ENCODE data around the gene GCSH.
A peak's percentile ranks its signal among the peaks of the same experiment; 100 is the strongest.
"Not testable (repeated sequence)": the region's sequence is repeated elsewhere in the genome, so short reads cannot be mapped to it uniquely, and the experiment has no call there.

The GCSH gene

DNA sequence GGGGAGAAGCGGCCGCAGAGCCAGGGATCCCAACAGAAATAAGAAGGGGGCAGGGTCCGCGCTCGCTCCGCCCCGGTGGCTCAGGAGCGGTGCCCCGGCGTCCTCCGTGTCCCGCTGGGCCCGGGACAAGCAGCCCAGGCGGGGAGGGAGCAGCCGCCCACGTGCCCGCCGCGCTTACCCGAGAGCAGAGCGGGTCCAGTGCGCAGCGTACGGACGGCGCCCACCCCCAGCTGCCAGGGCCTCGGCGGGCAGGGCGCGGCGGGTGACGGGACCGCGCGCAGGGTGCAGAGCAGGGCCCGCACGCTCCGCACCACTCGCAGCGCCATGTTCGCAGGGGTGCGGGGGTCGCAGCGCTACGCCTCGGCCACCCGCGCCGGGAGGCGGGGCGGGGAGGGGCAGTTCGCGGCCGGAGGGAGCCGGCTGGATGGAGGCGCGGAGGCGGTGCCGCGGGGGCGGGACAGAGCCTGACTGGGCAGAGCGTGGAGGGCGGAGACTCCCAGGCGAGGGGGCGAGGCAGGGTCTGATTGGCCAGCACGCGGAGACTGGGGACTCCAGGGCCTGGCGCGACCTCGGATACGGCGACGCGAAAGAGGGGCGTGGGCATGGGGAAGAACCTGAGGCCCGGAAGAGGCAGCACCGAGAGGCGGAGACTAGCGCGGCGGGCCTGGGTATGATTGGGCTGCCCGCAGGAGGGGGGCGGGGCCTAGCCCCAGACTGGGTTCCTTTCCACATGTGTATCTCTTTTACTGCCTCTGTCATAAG, at the start of gene GCSH:
Gene GCSH, minus strand, starts transcription at position 443 of the 762 bp plus-strand sequence. Its CDS starts 117 bp downstream, at position 326.
- peak; percentile 94 for DNase-seq (ENCODE audit: low read depth)

DNA sequence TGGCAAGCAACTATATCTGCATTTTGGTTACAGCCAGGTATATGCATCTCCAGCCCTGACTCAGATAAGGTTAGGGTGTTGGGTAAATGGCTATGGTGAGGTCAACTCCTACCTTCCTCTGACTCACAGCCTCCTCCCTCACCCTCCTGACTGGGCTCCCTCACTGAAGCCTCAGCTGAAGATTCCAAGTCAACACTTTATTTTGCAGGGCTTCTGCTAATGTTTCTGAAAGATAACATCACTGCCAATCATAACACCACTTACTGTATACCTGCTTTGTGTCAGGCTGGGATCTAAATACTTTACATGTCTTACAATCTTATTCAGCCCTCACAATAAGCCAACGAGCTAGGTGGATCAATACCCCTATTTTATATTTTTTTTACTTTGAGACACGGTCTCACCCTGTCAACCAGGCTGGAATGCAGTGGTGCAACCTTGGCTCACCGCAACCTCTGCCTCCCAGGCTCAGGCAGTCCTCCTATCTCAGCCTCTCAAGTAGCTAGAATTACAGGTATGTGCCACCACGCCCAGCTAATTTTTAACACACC, 47.8 kb upstream of the GCSH start:
- DNase-seq (ENCODE audit: low read depth) = no peak

DNA sequence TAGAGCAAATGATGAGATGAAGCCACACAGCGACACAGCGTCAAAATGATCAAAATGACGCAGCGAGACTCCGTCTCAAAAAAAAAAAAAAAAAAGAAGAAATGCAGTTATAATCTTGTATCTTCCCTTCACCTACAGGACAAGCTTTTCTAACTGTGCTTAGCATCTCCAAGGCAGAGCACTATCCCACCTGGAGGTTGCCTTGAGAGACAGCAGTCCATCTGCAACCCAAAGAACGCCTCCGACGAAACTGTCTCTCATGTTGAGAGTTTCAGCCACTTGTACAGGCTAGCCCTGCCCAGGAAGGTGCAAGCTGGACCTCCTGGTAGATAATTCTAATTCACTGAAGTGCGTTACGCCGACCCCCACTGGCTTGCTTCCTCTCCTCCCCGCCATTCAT, 46.7 kb upstream of the GCSH start:
- no peak for DNase-seq (ENCODE audit: low read depth)

DNA sequence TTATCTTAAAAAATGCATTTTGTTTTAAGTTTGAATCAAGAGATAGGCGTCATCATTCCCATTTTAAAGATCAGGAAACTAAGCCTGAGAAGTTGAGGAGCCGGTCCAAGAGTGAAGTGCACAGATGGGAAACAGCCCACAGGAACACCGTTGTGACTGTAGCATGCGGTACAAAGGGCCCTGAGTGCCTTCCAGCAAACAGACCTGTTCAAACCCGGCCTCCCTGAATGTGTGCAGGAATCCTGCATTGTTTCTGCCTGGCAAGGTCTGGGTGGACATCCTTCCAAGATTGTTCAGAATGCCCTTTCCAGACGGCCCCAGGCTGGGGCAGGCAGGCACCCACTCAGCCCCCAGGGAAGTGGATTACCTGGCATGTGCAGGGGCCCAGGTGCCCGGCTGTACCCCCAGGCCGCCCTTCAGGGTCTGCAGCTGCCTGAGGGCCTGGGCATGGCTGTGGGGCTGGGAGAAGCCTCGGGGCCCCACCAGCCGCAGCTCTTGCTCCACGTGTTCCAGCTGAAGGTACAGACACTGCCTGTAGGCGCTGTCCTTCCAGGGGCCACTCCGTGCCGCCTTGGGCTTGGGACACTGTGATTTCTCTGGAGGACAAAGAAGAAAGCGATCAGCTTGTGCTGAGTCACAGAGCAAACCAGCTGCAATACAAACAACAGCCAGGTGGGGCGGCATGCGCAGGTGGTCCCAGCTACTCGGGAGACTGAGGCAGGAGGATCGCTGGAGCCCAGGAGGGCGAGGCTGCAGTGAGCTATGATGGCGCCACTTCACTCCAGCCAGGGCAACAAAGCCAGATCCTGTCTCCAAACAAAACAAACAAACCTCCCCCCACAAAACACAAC, 45.0 kb upstream of the GCSH start:
- no peak for DNase-seq (ENCODE audit: low read depth)

DNA sequence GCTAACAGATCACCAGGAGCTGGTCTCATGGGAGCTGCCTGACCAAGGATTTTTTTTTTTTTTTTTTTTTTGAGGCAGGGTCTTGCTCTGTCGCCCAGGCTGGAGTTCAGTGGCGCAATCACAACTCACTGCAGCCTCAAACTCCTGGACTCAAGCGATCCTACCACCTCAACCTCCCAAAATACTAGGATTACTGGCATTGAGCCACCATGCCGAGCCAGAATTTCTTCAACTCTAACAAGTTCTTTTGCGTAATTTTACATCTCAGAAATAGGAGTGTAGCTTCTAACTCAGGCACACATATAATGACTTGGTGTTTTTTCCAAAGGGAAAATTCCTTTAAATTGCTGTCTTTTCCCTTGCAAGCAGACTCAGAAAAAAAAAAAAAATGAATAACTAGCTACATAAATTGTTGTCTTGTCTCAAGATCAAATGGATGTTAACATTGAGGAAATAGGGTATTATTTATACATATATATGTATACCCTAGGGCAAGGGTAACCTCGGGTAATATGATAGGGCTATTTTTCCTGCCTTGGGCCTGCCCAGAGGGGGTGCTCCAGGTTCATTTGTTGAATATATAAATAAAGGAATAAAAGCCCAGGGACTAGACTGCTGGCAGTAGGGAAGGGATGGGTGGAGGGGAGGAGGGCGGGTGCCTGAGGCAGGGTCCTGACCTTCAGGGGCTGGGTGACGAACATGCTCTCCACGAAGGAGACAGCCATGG, 42.8 kb upstream of the GCSH start:
- DNase-seq (ENCODE audit: low read depth) = no peak

DNA sequence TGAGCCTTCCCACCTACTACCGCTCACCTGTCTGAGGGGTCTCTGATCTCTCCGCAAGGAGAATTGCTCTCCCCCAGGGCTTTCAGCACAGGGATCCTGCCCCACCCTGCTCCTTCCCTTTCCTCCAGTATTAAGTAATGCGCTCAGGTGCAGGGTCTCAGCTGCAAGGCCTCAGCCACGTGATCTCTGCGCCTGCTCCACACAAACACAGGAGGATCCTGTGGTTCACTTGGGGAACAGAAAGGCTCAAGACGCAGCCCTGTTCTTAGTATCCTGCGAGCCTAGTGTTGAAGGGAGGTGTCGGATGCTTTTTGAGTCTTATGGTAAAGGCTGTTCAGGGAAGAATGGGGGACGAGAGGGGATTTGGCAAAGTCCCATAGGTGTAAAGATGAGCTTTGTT, 41.6 kb upstream of the GCSH start:
- DNase-seq (ENCODE audit: low read depth) = no peak

DNA sequence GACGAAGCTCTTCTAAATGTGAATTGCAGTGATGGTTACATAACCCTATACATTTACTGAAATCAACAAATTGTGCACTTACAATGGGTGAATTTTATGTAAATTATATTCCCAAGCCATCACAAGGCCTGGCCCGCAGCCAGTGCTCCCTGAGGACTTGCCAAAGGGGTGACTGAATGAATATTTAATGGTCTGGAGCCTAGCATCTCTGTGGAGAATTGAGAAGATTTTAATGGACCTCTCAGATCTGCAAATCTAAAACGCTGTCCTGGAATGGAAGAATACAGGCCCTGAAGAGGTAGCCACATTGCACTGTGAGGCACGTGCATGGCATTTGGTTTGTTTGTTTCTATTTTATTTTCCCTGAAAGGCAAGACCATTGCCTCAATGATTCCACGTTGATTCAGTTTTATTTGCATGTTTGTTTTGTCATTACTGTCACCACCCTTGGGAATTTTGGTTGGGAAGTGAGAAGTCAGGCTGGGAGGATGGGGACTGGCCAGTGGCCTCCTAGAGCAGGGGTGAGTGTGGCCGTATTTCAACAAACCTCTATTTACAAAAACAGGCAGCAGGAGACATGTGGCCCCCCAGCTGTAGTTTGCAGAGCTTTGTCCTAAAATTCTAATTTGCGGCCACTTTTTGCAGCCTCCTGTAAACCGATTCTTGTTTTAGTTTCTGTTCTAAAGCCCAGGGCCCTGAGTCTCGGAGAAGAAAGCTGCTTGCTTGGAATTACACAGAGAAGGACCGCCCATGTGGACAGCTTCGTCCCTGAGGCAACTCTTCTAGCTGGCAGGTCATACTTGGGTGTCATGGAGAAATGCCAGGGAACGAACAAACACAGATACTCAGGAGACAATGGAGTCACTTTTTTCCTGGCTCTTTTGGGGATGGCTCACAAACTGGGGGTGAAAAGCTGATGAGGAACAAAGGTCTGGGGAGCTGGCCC, 40.5 kb upstream of the GCSH start:
- DNase-seq (ENCODE audit: low read depth) = no peak

DNA sequence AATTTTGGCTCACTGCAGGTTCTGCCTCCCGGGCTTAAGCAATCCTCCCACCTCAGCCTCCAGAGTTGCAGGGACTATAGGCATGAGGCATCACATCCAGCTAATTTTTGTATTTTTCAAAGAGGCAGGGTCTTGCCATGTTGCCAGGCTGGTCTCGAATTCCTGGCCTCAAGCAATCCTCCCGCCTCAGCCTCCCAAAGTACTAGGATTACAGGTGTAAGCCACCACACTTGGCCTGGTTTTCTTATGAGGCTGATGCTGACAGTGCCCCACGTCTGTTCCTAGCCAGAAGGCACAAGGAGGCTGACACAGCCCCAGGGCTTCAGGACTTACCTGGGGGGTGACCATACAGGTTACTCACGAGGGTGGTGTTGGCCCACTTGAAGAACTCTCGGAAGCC, 33.9 kb upstream of the GCSH start:
- no peak for DNase-seq (ENCODE audit: low read depth)

DNA sequence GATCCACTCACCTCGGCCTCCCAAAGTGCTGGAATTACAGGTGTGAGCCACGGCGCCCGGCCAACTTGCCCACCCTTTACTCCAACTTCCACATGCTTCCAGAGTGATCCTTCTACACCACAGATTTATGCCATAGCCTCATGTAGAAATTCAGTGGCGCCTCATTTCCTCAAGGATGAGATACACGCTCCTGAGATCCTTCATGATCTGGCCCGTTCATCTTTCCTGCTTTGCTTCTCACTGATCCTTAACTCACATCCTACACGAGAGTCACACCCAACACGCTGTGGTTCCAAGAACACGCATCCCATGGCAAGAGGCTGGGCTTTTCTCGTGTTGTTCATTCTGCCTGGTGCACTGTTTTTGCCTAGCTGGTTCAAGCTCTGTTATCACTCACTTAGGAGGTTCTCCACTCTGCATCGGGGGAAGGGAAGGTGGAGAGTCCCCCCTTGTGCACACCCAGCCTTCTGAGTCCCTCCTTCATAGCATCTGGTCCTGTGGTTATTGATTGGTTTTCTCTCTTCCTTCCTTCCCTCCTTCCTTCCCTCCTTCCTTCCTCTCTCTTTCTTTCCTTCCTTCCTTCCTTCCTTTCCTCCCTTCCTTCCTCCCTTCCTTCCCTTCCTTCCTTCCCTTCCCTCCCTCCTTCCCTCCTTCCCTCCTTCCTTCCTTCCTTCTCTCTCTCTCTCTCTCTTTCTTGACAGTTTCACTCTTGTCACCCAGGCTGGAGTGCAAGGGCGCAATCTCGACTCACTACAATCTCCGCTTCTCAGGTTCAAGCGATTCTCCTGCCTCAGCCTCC, 32.7 kb upstream of the GCSH start:
- no peak for DNase-seq (ENCODE audit: low read depth)

DNA sequence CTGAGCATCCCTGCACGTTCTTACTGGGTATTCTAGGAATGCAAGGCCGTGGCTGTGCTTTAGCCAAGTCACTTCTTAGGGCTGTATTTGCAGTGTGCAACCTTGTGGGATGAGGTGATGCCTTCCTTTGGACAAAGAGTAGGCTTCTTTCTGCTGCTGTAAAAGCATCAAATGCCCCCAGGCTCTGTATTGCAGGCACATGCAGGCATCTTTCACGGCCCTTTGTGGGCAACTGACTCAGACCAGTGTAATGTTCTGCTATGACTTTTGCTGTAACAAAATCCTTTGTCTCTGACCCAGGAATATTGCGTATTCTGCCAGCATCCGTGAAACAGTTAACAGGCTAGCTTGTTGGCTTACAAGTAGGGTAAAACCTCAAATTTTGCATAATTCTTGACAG, 30.9 kb upstream of the GCSH start:
- DNase-seq (ENCODE audit: low read depth) = no peak

DNA sequence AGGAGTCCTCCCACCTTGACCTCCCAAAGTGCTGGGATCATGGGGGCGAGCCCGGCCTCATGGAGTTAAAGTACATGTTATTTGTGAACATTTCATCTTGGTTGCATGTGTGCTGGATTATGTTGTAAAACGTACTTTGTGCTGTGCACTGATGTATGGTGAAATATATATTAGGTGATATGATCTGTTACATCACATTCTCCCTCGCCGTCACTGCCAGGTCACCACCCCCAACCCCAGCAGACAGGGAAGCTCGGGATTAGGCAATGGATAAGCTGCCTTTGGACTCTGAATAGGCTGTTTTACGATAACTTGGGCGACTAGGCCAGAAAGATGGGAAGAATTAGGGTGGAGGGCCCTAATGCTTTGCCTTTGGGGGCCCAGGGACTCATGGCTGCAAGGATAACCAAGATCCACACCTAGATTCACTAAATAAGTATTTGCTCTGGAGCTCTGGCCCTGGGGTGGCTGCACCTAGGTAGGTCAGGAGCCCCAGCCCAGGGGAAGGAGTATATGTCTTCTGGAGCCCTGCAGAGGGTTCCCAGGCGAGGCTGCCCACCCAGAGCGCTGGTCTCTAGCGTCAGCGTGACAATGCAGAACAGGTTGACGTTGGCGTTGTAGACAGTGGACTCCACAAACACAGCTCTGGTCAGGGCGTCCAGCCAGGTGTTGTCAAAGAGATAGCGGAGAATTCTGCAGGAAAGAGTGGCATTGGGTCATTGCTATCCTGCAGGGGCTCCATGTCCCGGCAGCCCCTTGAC, 27.1 kb upstream of the GCSH start:
- no peak for DNase-seq (ENCODE audit: low read depth)

DNA sequence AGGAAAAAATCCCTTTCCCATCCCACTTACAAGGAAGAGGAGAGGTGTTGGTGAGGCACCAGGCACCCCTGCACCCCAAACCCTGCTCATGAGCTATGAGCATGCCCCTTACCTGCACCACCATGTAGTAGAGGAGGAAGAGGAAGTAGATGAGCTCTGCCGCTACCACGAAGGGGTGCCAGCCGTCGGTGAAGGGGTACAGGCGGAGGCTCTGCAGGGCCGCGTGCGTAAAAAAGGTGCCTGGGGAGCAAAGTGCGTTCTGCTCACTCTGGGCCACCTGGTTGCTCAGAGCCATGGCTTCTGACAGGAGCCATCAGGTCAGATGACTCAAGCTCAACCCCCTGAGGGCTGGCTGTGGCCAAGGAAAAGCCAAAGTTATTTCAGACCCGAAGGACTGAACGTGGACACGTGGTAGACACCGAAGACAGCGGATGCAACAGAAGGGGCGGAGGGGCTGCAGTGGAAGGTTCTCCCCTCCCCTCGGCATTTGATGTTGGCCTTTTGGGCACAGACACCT, 25.3 kb upstream of the GCSH start:
- DNase-seq (ENCODE audit: low read depth) = no peak

DNA sequence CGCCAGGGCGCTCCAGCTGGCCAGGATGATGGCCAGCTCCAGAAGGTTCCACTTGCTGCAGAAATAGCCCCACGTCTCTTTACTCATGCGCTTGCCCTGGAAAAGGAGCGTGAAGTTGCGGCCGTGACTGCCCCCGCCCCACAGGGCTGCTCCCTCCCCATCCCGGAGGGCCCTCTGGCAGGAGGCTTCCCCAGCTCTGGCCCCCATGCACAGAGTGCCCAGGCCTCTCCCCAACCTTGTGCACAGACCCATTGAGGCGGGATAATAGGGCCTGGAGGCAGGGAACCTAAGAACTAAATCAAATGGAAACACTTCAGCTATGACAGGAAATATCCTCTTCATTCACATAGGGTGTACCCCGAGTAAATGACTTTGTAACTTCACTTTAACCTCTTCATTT, 21.2 kb upstream of the GCSH start:
- DNase-seq (ENCODE audit: low read depth) = no peak

DNA sequence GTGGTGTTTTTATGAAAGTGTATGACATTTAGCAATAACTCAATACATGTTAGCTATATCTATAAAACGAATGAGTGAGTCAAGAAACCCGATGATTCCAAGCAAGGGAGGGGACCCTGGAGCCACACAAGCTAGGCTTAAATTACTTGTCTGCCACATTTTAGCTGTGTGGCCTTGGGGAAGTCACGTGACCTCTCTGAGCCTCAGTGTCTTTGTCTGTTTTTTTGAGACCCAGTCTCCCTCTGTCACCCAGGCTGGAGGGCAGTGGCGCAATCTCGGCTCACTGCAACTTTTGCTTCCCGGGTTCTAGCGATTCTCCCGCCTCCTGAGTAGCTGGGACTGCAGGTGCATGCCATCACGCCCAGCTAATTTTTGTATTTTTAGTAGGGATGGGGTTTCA, 20.1 kb upstream of the GCSH start:
- DNase-seq (ENCODE audit: low read depth) = no peak

DNA sequence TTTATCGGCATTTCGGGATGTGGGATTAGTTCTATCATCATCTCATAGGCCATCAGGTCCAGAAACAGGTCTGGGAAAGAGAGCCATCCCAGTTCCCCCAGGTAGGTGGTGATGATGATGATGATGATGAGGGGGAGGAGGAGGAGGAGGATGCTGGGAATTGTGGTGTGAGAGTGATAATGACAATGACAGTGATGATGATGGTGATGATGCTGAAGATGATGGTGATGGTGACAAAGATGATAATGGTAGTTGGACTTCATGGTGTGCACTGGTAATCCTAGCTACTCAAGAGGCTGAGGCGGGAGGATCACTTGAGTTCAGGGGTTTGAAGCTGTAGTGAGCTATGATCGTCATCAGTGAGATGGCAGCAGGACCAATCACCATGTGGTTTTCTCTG, 16.3 kb upstream of the GCSH start:
- DNase-seq (ENCODE audit: low read depth) = no peak

DNA sequence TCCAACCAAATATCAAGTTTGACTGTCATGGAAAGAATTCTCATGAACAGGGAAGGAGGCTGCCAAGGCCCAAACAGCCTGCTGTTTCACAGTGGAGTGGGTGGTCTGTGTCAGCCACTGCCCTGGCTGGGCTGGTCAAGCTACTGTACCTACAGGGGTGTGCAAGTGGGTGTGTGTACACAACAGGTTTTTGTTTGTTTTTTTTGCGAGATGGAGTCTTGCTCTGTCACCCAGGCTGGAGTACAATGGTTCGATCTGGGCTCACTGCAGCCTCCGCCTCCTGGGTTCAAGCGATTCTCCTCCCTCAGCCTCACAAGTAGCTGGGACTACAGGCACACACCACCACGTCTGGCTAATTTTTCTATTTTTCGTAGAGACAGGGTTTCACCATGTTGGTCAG, 13.1 kb upstream of the GCSH start:
- not testable (repeated sequence) for DNase-seq (ENCODE audit: low read depth)

DNA sequence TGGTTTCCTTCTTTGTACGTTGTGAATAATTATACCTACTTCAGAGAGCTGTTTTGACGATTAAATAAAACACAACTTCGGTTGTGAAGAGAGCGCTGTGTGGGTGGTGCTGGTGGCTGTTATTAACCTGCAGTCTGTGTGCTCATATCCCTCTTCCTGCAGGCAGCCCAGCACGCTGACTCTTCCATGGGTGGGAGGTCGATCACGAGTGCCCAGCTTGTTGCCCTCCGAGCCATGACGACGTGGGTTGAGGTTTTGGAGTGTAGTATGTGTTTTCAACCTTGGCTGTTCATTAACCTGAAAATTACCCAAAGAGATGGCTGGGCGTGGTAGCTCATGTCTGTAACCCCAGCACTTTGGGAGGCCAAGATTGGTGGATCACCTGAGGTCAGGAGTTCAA, 11.3 kb upstream of the GCSH start:
- no peak for DNase-seq (ENCODE audit: low read depth)

DNA sequence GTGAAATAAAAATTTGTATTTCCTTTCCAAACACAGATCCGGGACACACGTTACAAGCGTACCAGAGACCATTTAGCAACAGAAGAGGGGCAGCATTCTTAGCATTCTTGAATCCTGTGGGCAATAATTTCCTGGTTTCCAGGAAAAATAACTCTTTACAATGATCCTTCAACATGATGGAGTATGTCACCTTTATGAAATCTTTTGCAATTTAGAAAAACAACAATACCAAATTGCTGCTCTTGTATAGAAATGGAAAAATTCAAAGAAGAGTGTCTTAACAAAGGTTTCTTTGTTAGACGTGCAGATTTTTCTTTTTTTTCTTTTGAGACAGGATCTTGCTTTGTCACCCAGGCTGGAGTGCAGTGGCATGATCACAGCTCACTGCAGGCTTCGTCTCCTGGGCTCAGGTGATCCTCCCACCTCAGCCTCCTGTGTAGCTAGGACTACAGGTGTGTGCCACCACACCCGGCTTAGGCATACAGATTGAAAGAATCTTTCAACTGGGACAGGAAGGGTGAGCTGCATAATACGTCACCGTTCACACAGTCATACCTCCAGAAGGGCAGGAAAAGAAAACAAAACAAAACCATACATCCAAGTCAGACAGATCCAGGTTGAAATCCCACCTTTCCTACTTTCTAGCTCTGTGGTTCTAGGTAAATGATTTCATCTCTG, 10.8 kb upstream of the GCSH start:
- no peak for DNase-seq (ENCODE audit: low read depth)

DNA sequence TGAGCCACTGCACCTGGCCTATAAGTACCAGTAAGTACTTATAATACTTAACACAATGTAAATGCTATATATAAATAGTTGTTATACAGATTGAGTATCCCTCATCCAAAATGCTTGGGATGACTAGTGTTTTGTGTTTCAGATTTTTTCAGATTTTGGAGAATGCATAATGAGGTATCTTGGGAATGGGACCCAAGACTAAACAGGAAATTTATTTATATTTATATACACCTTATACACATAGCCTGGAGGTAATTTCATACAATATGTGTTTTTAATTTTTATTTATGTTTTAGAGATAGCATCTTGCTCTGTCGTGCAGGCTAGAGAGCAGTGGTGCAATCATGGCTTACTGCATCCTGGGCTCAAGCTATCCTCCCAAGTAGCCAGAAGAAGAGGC, 9.8 kb upstream of the GCSH start:
- DNase-seq (ENCODE audit: low read depth) = no peak

All from stimulated activated CD8-positive, alpha-beta memory T cell treated with anti-CD3 and anti-CD28 coated beads, Interleukin-7, amount 100 ng/mL, for 24 hours (primary cell).